ENCODE data around the gene CACNG7.

The CACNG7 gene

DNA sequence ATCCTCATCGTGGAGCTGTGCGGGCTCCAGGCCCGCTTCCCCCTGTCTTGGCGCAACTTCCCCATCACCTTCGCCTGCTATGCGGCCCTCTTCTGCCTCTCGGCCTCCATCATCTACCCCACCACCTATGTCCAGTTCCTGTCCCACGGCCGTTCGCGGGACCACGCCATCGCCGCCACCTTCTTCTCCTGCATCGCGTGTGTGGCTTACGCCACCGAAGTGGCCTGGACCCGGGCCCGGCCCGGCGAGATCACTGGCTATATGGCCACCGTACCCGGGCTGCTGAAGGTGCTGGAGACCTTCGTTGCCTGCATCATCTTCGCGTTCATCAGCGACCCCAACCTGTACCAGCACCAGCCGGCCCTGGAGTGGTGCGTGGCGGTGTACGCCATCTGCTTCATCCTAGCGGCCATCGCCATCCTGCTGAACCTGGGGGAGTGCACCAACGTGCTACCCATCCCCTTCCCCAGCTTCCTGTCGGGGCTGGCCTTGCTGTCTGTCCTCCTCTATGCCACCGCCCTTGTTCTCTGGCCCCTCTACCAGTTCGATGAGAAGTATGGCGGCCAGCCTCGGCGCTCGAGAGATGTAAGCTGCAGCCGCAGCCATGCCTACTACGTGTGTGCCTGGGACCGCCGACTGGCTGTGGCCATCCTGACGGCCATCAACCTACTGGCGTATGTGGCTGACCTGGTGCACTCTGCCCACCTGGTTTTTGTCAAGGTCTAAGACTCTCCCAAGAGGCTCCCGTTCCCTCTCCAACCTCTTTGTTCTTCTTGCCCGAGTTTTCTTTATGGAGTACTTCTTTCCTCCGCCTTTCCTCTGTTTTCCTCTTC lies 35.1 kb upstream of the CACNG7 start:
- no peak overlapping the region for H3K4me3 ChIP-seq (ENCODE audit: low read length)
- TF ChIP-seq, protein P1, sequence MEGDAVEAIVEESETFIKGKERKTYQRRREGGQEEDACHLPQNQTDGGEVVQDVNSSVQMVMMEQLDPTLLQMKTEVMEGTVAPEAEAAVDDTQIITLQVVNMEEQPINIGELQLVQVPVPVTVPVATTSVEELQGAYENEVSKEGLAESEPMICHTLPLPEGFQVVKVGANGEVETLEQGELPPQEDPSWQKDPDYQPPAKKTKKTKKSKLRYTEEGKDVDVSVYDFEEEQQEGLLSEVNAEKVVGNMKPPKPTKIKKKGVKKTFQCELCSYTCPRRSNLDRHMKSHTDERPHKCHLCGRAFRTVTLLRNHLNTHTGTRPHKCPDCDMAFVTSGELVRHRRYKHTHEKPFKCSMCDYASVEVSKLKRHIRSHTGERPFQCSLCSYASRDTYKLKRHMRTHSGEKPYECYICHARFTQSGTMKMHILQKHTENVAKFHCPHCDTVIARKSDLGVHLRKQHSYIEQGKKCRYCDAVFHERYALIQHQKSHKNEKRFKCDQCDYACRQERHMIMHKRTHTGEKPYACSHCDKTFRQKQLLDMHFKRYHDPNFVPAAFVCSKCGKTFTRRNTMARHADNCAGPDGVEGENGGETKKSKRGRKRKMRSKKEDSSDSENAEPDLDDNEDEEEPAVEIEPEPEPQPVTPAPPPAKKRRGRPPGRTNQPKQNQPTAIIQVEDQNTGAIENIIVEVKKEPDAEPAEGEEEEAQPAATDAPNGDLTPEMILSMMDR (conservative IDR thresholded peaks at IDR 0.05; ENCODE audit: low read length): no peak
- no peak for DNase-seq (ENCODE audit: low read depth)

DNA sequence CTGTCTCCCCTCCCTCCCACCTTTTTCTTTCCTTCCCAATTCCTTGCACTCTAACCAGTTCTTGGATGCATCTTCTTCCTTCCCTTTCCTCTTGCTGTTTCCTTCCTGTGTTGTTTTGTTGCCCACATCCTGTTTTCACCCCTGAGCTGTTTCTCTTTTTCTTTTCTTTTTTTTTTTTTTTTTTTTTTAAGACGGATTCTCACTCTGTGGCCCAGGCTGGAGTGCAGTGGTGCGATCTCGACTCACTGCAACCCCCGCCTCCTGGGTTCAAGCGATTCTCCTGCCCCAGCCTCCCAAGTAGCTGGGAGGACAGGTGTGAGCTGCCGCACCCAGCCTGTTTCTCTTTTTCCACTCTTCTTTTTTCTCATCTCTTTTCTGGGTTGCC lies 34.5 kb upstream of the CACNG7 start:
- TF ChIP-seq, protein P1 (conservative IDR thresholded peaks at IDR 0.05; ENCODE audit: low read length): no peak
- no peak overlapping the region for H3K4me3 ChIP-seq (ENCODE audit: low read length)
- DNase-seq (ENCODE audit: low read depth): no peak

DNA sequence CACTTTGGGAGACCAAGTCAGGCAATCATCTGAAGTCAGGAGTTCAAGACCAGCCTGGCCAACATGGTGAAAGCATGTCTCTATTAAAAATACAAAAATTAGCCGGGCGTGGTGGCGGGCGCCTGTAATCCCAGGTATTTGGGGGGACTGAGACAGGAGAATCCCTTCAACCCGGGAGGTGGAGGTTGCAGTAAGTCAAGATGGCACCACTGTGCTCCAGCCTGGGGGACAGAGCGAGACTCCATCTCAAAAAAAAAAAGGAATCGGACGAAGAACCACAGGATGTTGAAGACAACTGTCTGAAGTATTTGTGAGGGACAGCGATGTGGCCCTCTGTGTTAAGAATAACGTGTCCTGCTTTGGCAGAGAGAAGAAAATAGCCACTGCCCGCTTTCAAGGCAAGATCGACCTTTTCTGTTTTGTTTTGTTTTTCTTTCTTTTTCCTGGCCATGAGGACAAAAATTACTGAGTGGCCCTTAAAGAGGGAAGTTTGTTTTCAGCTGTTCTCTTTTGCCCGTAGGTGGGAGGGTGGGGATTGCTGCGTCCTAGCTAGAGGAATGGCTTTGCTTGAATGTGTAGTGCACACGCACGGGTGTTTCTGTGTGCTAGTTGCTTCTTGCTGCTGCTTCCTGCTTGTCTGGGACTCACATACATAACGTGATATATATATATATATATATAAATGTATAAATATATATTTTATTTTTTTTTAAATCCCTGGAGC lies 33.3 kb upstream of the CACNG7 start:
- H3K4me3 ChIP-seq (ENCODE audit: low read length): no peak overlapping the region
- DNase-seq (ENCODE audit: low read depth): no peak
- TF ChIP-seq, protein P1 (conservative IDR thresholded peaks at IDR 0.05; ENCODE audit: low read length): no peak

DNA sequence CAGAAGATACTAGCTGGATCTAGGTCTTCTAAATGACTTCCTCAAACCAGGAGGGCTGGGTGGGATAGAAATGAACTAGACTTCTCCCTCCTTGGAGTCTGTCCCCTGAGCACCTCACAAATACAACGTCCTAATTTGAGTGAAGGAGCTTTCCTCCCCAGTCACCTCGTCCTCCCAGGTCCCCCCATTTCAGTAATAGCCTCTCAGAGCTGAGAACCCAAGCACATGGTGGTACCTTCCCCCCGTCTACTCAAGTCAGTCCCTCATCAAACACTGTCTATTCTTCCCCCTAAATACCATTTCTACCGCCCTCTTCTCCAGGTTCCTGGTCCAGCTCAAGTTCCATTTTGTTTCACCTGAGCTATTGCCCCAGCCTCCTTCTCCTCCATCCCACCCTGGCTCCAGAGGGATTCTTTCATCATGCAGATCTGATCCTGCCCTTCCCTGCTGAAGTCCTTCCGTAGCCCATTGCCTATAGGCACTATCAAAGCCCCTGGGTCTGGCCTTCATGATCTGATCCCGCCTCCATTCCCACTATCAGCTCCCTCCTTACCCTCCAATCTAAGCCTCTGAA lies 32.3 kb upstream of the CACNG7 start:
- H3K4me3 ChIP-seq (ENCODE audit: low read length): no peak overlapping the region
- TF ChIP-seq, protein P1 (conservative IDR thresholded peaks at IDR 0.05; ENCODE audit: low read length): no peak
- no peak for DNase-seq (ENCODE audit: low read depth)

DNA sequence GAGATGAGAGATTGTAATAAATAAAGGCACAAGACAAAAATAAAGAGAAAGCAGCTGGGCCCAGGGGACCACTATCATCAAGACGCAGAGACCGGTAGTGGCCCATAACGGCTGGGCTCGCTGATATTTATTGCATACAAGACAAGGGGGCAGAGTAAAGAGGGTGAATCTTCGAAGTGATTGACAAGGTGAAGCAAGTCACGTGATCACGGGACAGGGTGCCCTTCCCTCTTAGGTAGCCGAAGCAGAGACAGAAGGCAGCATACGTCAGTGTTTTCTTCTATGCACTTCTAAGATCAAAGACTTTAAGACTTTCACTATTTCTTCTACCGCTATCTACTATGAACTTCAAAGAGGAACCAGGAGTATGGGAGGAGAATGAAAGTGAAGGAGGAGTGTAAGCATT lies 31.7 kb upstream of the CACNG7 start:
- TF ChIP-seq, protein P1 (conservative IDR thresholded peaks at IDR 0.05; ENCODE audit: low read length): no peak
- peak; percentile 32 for DNase-seq (ENCODE audit: low read depth)
- no peak overlapping the region for H3K4me3 ChIP-seq (ENCODE audit: low read length)

DNA sequence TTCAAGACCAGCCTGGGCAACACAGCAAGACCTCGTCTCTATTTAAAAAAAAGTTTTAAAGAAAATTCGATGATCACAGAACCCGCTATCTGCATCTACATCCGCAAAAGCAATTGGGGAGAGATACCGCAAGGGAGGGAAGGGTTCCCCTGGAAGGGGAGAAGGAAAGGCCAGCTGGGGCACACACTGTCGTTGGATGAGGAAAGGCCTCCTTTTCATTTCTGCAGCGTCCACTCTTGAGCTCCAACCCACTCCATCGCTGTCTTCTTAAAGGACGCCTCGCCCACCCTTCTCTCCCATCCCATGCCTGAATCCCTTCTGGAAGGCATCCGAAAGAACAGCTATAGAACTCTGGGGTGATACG lies 30.3 kb upstream of the CACNG7 start:
- H3K4me3 ChIP-seq (ENCODE audit: low read length): peak overlapping the region; percentile 72
- TF ChIP-seq, protein P1 (conservative IDR thresholded peaks at IDR 0.05; ENCODE audit: low read length): no peak
- no peak for DNase-seq (ENCODE audit: low read depth)

Data from AG10803 (cell line).